ENCODE data around the gene CCDC8. TPM values are rescaled to one million over a fixed set of nuclear protein-coding genes. Genes with fewer than 3 reads are reported as not detected.

Gene CCDC8
- total RNA-seq, 1 donor from 2014 or later = 35.0 TPM

DNA sequence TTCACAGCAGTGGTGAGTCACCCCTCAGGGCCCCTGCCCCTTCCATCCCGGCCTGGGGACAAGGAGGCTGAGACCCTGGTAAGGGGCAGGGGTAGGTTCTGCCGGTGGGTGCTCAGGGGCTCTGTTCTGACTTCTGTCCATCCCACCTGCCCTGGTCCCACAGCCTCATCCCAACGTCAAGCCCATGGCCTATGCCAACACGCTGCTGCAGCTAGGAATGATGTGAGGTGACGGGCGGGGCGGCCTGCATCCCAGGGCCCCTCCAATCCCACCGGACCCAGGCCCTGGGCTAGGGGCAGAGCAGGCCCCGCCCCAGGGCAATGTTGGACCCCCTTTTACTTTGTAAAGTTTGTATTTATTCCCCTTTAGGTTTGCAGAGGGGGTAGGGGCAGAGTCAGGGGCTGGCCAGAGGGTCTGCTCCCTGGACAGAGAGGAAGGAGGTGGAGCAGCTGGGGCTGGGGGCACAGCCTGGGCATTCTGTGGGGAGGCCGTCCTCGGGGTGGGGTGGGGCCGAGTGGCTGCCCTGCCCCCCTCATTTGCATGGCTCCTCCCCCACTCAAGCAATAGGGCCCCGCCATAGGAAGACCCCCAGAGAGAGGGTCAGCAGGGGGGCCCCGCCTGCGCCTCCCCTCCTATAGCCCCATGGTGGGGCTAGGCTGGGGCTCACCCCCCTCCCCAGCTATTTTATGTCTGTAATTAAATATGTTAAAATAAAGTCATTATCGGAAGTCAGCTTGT, 23.1 kb downstream of the CCDC8 start:
- H3K27ac Mint-ChIP-seq (ENCODE audit: unreplicated experiment) = no peak overlapping the region
- H3K4me3 Mint-ChIP-seq (ENCODE audit: unreplicated experiment) = no peak overlapping the region
- TF ChIP-seq CTCF (IDR thresholded peaks at IDR 0.05) = no peak
- H3K36me3 Mint-ChIP-seq (ENCODE audit: unreplicated experiment) = peaks cover 23% of the 10 kb centered on the region
- H3K9me3 Mint-ChIP-seq (ENCODE audit: unreplicated experiment) = no peaks in the 10 kb centered on the region
- no peak for DNase-seq (ENCODE audit: extremely low spot score, unreplicated experiment)
- H3K27me3 Mint-ChIP-seq (ENCODE audit: unreplicated experiment) = no peaks in the 10 kb centered on the region
- peaks cover 36% of the 10 kb centered on the region for H3K4me1 Mint-ChIP-seq (ENCODE audit: unreplicated experiment)

DNA sequence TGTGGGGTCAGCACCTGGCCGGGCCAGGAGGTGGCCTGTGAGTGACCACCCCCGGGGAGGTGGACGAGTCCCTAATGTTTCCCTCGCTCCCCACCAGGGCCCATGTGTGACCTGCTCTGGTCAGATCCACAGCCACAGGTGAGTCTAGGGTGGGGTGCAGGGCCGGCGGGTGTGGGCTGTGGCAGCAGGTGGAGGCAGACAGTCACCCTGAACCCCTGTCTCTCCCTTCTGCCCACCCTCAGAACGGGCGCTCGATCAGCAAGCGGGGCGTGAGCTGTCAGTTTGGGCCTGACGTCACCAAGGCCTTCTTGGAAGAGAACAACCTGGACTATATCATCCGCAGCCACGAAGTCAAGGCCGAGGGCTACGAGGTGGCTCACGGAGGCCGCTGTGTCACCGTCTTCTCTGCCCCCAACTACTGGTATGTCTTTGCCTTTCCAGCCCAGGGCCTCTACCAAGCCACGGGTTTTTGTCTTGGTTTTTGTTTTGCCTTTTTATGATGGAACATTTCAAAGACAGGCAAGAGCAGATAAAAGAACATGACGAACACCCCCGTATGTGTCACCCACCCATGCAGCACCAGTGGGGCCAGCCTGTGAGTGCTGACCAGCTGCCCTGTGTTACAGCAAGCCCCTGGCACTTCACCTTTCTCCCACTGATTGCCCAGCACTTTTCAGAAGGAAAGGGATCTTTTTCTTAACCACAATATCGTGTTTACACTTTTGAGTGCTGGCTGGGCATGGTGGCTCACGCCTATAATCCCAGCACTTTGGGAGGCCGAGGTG, 24.9 kb downstream of the CCDC8 start:
- H3K27me3 Mint-ChIP-seq (ENCODE audit: unreplicated experiment) = no peaks in the 10 kb centered on the region
- no peak overlapping the region for H3K4me3 Mint-ChIP-seq (ENCODE audit: unreplicated experiment)
- no peaks in the 10 kb centered on the region for H3K9me3 Mint-ChIP-seq (ENCODE audit: unreplicated experiment)
- H3K36me3 Mint-ChIP-seq (ENCODE audit: unreplicated experiment) = peaks cover 31% of the 10 kb centered on the region
- no peak for DNase-seq (ENCODE audit: extremely low spot score, unreplicated experiment)
- H3K4me1 Mint-ChIP-seq (ENCODE audit: unreplicated experiment) = peaks cover 28% of the 10 kb centered on the region
- H3K27ac Mint-ChIP-seq (ENCODE audit: unreplicated experiment) = no peak overlapping the region
- TF ChIP-seq CTCF (IDR thresholded peaks at IDR 0.05) = no peak

DNA sequence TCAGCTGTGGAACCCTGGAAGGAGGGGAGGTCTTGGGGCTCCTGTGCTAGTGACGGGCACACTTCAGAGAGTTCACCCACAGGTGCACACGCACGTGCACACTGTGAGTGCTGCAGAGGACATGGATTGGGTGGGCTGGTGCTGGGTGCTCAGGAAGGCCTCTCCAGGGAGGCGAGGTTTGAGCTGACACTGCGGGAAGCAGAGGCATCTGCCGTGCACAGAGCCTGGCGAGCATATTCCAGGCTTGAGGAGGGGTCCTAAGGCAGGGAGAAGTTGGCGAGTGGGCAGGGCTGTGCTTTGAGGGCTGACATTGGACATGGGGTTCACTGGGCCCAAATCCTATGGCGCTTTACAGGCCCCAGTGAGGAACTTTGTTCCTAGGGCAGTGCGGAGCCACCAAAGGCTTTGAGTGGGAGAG, 25.6 kb downstream of the CCDC8 start:
- no peak for DNase-seq (ENCODE audit: extremely low spot score, unreplicated experiment)
- TF ChIP-seq CTCF (IDR thresholded peaks at IDR 0.05) = no peak
- H3K9me3 Mint-ChIP-seq (ENCODE audit: unreplicated experiment) = no peaks in the 10 kb centered on the region
- H3K4me3 Mint-ChIP-seq (ENCODE audit: unreplicated experiment) = no peak overlapping the region
- H3K4me1 Mint-ChIP-seq (ENCODE audit: unreplicated experiment) = peaks cover 20% of the 10 kb centered on the region
- no peaks in the 10 kb centered on the region for H3K27me3 Mint-ChIP-seq (ENCODE audit: unreplicated experiment)
- H3K27ac Mint-ChIP-seq (ENCODE audit: unreplicated experiment) = no peak overlapping the region
- H3K36me3 Mint-ChIP-seq (ENCODE audit: unreplicated experiment) = peaks cover 32% of the 10 kb centered on the region

- Mint-ChIP-seq H3K4me3 (ENCODE audit: unreplicated experiment) (no peak overlapping the region), H3K27ac (ENCODE audit: unreplicated experiment) (no peak overlapping the region), H3K27me3 (ENCODE audit: unreplicated experiment) (no peaks in the 10 kb centered on the region), H3K4me1 (ENCODE audit: unreplicated experiment) (peaks cover 15% of the 10 kb centered on the region), H3K36me3 (ENCODE audit: unreplicated experiment) (peaks cover 38% of the 10 kb centered on the region), H3K9me3 (ENCODE audit: unreplicated experiment) (no peaks in the 10 kb centered on the region)
- DNase-seq (ENCODE audit: extremely low spot score, unreplicated experiment) = no peak
- TF ChIP-seq CTCF (IDR thresholded peaks at IDR 0.05) = no peak
These were observed 26.2 kb downstream of the CCDC8 start for GRCh38 chr19:46386996-46387712.

- H3K36me3 Mint-ChIP-seq (ENCODE audit: unreplicated experiment) = peaks cover 37% of the 10 kb centered on the region
- H3K27ac Mint-ChIP-seq (ENCODE audit: unreplicated experiment) = no peak overlapping the region
- no peaks in the 10 kb centered on the region for H3K9me3 Mint-ChIP-seq (ENCODE audit: unreplicated experiment)
- no peak for DNase-seq (ENCODE audit: extremely low spot score, unreplicated experiment)
- H3K4me1 Mint-ChIP-seq (ENCODE audit: unreplicated experiment) = peaks cover 6% of the 10 kb centered on the region
- no peak for TF ChIP-seq CTCF (IDR thresholded peaks at IDR 0.05)
- H3K27me3 Mint-ChIP-seq (ENCODE audit: unreplicated experiment) = no peaks in the 10 kb centered on the region
- H3K4me3 Mint-ChIP-seq (ENCODE audit: unreplicated experiment) = no peak overlapping the region
These were observed 27.2 kb downstream of the CCDC8 start for GRCh38 chr19:46386151-46386550.

All from osteocyte (in vitro differentiated cells).